CD4-positive, alpha-beta T cell treated with Interleukin-4 for 1 hour (primary cell): ENCODE results near the gene TLNRD1.
"Not testable (repeated sequence)": the region's sequence is repeated elsewhere in the genome, so short reads cannot be mapped to it uniquely, and the experiment has no call there.

Source experiments
- DNase-seq, 2 donors: peaks; one replicate each; pipeline ENCODE4 v3.0.0-alpha.2; 2020 to 2022

The TLNRD1 gene

GRCh38 chr15:81000624-81001151 is at the start of gene TLNRD1:
TSS of gene TLNRD1 (plus strand) at chr15:81000923. CDS start at chr15:81002272, 1,349 bp downstream.
- DNase-seq, result peak; percentile 87

GRCh38 chr15:80951941-80952340 is 48.8 kb upstream of the TLNRD1 start:
- DNase-seq, result no peak

GRCh38 chr15:80953001-80953952 is 47.4 kb upstream of the TLNRD1 start:
- DNase-seq, result no peak

- DNase-seq, result no peak
Observed at GRCh38 chr15:80953953-80954778, 46.6 kb upstream of the TLNRD1 start.

GRCh38 chr15:80955571-80956452 is 44.9 kb upstream of the TLNRD1 start:
- DNase-seq, result peak in 1 of 2 donors; percentile 34

- DNase-seq, result no peak
Observed at GRCh38 chr15:80957556-80957955, 43.2 kb upstream of the TLNRD1 start.

- no peak for DNase-seq
Observed at GRCh38 chr15:80957976-80958375, 42.7 kb upstream of the TLNRD1 start.

GRCh38 chr15:80958818-80959495 is 41.8 kb upstream of the TLNRD1 start:
- no peak for DNase-seq

GRCh38 chr15:80965454-80965853 is 35.3 kb upstream of the TLNRD1 start:
- DNase-seq, result not testable (repeated sequence)

- DNase-seq, result no peak
Observed at GRCh38 chr15:80966431-80967197, 34.1 kb upstream of the TLNRD1 start.

GRCh38 chr15:80967451-80967850 is 33.3 kb upstream of the TLNRD1 start:
- no peak for DNase-seq

GRCh38 chr15:80967991-80968510 is 32.7 kb upstream of the TLNRD1 start:
- no peak for DNase-seq

- DNase-seq, result no peak
Observed at GRCh38 chr15:80969316-80969715, 31.4 kb upstream of the TLNRD1 start.

- DNase-seq, result peak; percentile 38 to 71
Observed at GRCh38 chr15:80970018-80970657, 30.6 kb upstream of the TLNRD1 start.

GRCh38 chr15:80970658-80971057 is 30.1 kb upstream of the TLNRD1 start:
- DNase-seq, result no peak

- DNase-seq, result no peak
Observed at GRCh38 chr15:80971143-80971542, 29.6 kb upstream of the TLNRD1 start.

- no peak for DNase-seq
Observed at GRCh38 chr15:80972276-80972675, 28.4 kb upstream of the TLNRD1 start.

GRCh38 chr15:80974914-80975313 is 25.8 kb upstream of the TLNRD1 start:
- no peak for DNase-seq

- DNase-seq, result no peak
Observed at GRCh38 chr15:80976851-80977250, 23.9 kb upstream of the TLNRD1 start.

- peak; percentile 51 to 54 for DNase-seq
Observed at GRCh38 chr15:80977627-80978036, 23.1 kb upstream of the TLNRD1 start.
